ENCODE data around the gene PLEKHA5. TPM values are rescaled to one million over a fixed set of nuclear protein-coding genes. Genes with fewer than 3 reads are reported as not detected.

Gene PLEKHA5
- total RNA-seq, 1 experiment from 2014 or later: 6.3 TPM

DNA sequence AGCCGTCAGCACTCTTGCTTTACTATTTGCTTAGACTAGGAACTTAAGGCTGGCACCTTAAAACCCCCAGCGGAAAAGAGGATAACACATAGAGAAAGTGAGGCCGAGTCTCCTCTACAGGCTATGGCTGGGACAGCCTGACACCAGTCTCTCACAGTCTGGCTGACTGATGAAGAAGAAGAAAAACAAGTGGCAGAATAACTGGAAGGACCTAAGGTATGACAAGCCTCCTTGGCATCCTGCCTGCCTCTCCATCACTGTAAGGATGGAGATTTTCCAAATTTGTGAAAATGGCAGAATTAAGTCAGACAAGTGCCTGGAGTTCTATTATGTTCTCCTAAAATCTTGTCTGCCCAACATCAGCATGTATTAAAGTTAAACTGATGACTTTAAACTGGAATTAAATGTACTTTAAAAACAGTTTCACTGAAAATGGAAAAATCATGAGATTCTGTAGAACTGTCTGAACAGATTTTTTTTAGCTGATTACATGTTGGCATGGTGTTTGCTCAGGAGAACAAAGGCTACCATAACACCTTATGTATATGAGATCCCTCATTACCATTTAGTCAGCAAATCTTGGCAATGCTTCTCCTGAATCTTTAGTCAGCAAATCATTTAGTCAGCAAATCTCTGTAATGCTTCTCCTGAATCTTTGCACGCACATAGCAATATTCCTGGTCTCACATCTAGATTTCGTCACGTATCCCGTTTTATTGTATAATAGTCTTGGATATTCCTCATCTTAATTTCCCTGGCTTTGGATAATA, 169.5 kb downstream of the PLEKHA5 start:
- POLR2A ChIA-PET: no interaction called here
- Histone ChIP-seq H3K27ac (ENCODE audit: low read length) (no peak overlapping the region), H3K4me3 (ENCODE audit: low read depth in 2 of 2, low read length in 2 of 2) (no peak overlapping the region), H3K36me3 (ENCODE audit: control insufficient read depth, insufficient read depth, low read length) (no peaks in the 10 kb centered on the region), H3K9me3 (ENCODE audit: control insufficient read depth, insufficient read depth, low read depth, low read length) (no peaks in the 10 kb centered on the region), H3K27me3 (ENCODE audit: control insufficient read depth, insufficient read depth, low read length) (no peaks in the 10 kb centered on the region), H3K4me1 (ENCODE audit: control insufficient read depth, insufficient read depth, low read length) (no peaks in the 10 kb centered on the region)
- no peak for DNase-seq (ENCODE audit: low read depth, low spot score)
- CTCF ChIA-PET: no interaction called here
- no peak for ATAC-seq
- TF ChIP-seq REST (IDR thresholded peaks at IDR 0.05; ENCODE audit: insufficient read depth in 1 of 2, low read depth in 2 of 2, low read length in 1 of 2) (no peak), POLR2AphosphoS5 (IDR thresholded peaks at IDR 0.05; ENCODE audit: low read depth, low read length) (no peak), TCF7L2 (IDR thresholded peaks at IDR 0.05; ENCODE audit: low read depth, low read length) (no peak), SIN3A (IDR thresholded peaks at IDR 0.05; ENCODE audit: borderline replicate concordance, insufficient read depth, low read depth, low read length) (no peak)
- TF ChIP-seq, protein P1, sequence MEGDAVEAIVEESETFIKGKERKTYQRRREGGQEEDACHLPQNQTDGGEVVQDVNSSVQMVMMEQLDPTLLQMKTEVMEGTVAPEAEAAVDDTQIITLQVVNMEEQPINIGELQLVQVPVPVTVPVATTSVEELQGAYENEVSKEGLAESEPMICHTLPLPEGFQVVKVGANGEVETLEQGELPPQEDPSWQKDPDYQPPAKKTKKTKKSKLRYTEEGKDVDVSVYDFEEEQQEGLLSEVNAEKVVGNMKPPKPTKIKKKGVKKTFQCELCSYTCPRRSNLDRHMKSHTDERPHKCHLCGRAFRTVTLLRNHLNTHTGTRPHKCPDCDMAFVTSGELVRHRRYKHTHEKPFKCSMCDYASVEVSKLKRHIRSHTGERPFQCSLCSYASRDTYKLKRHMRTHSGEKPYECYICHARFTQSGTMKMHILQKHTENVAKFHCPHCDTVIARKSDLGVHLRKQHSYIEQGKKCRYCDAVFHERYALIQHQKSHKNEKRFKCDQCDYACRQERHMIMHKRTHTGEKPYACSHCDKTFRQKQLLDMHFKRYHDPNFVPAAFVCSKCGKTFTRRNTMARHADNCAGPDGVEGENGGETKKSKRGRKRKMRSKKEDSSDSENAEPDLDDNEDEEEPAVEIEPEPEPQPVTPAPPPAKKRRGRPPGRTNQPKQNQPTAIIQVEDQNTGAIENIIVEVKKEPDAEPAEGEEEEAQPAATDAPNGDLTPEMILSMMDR (IDR thresholded peaks at IDR 0.05): no peak
- intact Hi-C loops (cut with micrococcal nuclease; ENCODE audit: unreplicated experiment) (no loop called here), in situ Hi-C loops (cut with HindIII; ENCODE audit: low pct_unique_long_range_greater_than_20kb, low sequenced_read_pairs) (no loop called here)
- no TSS peak for BruUV-seq (replicated peaks)

DNA sequence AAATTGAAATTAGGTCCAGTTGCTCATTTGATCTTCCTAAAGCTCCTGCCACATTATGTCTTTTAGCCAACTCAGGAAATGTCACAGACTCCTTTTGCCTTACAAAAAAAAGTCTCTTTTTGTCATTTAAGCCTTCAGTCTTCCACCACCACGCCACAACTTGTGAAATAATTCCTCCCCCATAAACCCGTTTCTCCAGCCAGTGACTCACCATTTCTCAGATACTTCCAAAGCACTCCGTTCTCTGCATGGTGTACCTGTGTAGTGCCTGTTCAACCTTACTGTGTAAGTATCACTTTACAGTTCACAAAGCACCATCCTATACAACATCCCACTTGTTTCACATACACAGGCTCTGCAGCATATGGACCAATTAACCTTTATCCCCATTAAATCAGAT, 170.2 kb downstream of the PLEKHA5 start:
- POLR2A ChIA-PET: no interaction called here
- Histone ChIP-seq H3K36me3 (ENCODE audit: control insufficient read depth, insufficient read depth, low read length) (no peaks in the 10 kb centered on the region), H3K4me1 (ENCODE audit: control insufficient read depth, insufficient read depth, low read length) (no peaks in the 10 kb centered on the region), H3K9me3 (ENCODE audit: control insufficient read depth, insufficient read depth, low read depth, low read length) (no peaks in the 10 kb centered on the region), H3K4me3 (ENCODE audit: low read depth in 2 of 2, low read length in 2 of 2) (no peak overlapping the region), H3K27me3 (ENCODE audit: control insufficient read depth, insufficient read depth, low read length) (no peaks in the 10 kb centered on the region), H3K27ac (ENCODE audit: low read length) (no peak overlapping the region)
- CTCF ChIA-PET: no interaction called here
- intact Hi-C loops (cut with micrococcal nuclease; ENCODE audit: unreplicated experiment): no loop called here
- DNase-seq (ENCODE audit: low read depth, low spot score): no peak
- in situ Hi-C loops (cut with HindIII; ENCODE audit: low pct_unique_long_range_greater_than_20kb, low sequenced_read_pairs): no loop called here
- TF ChIP-seq SIN3A (IDR thresholded peaks at IDR 0.05; ENCODE audit: borderline replicate concordance, insufficient read depth, low read depth, low read length): no peak
- TF ChIP-seq, protein P1 (IDR thresholded peaks at IDR 0.05): no peak
- no peak for TF ChIP-seq TCF7L2 (IDR thresholded peaks at IDR 0.05; ENCODE audit: low read depth, low read length)
- TF ChIP-seq REST (IDR thresholded peaks at IDR 0.05; ENCODE audit: insufficient read depth in 1 of 2, low read depth in 2 of 2, low read length in 1 of 2): no peak
- no peak for TF ChIP-seq POLR2AphosphoS5 (IDR thresholded peaks at IDR 0.05; ENCODE audit: low read depth, low read length)
- BruUV-seq (replicated peaks): no TSS peak
- ATAC-seq: no peak
